Skeletal muscle tissue (tissue), 4 donors: ENCODE measurements around the gene AKR1B15. TPM values are rescaled to one million over a fixed set of nuclear protein-coding genes. Genes with fewer than 3 reads are reported as not detected.
A peak's percentile ranks its signal among the peaks of the same experiment; 100 is the strongest.

Source experiments
- H3K27ac ChIP-seq: one replicate; pipeline ENCODE4 v1.7.0; 2013; ENCODE audit warnings: mild to moderate bottlenecking, low read depth, low read length, inconsistent platforms
- H3K27me3 ChIP-seq, 3 donors: one replicate each; pipeline ENCODE4 v1.7.0; 2013; ENCODE audit warnings: low read length in 3 of 3; ENCODE audit not compliant: control insufficient read depth in 3 of 3, insufficient read depth in 3 of 3
- H3K36me3 ChIP-seq, 3 donors: one replicate each; pipeline ENCODE4 v1.7.0; 2013; ENCODE audit warnings: low read length in 3 of 3; ENCODE audit not compliant: control insufficient read depth in 3 of 3, insufficient read depth in 3 of 3
- H3K4me1 ChIP-seq, 3 donors: one replicate each; pipeline ENCODE4 v1.7.0; 2013; ENCODE audit warnings: low read length in 3 of 3, mild to moderate bottlenecking in 3 of 3; ENCODE audit not compliant: control insufficient read depth in 3 of 3, insufficient read depth in 3 of 3
- H3K4me3 ChIP-seq, 3 donors: one replicate each; pipeline ENCODE4 v1.7.0; 2013; ENCODE audit warnings: low read length in 3 of 3
- H3K9ac ChIP-seq, 3 donors: one replicate each; pipeline ENCODE4 v1.7.0; 2013; ENCODE audit warnings: low read length in 3 of 3, mild to moderate bottlenecking in 3 of 3, moderate library complexity in 2 of 3, low read depth in 1 of 3
- H3K9me3 ChIP-seq, 3 donors: one replicate each; pipeline ENCODE4 v1.7.0; 2013; ENCODE audit warnings: low read length in 3 of 3; ENCODE audit not compliant: control insufficient read depth in 3 of 3
- total RNA-seq: library from RNA; depleted of rRNA; stranded (reverse); fragments of >200 nt; gene quantifications from one replicate; pipeline ENCODE4 v1.2.3, GENCODE V29; 2014
- donor health status: Osteomylitis.

Gene AKR1B15
- total RNA-seq, 1 donor from 2014 or later: under 0.01 TPM

DNA sequence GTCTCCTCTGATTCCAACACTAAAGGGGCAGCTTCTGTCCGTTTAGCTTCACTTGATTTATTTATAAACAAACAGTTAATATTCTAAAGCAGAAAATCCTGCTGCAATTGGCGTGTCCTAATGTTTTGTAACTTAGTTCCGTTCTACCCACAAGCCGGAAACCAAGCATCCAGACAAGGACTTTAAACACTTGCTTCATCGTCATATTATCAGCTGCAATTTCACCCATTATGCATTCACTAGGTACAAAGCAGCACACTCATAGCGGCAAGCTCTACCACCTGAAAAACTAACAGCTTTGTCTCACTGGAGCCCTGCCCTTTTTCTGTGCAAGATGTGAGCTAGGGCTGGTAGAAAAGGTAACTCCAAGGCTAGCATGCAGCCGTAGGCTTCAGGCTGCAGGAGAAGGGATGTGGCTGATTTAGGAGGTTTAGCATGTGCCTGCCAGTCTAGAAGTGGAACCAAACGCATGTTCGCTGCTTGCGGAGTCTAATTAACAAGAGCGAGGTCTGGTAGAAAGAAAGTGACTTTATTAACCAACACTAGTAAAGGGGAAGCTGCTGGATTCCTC lies 54.1 kb downstream of the AKR1B15 start:
- Histone ChIP-seq H3K27ac (no peak overlapping the region), H3K27me3 (no peaks in the 10 kb centered on the region), H3K4me1 (peaks cover 5 to 10% (median 8%) of the 10 kb centered on the region in 3 donors), H3K4me3 (peak overlapping the region; percentile 58 to 65 (median 62)), H3K9ac (peak overlapping the region; percentile 16 to 60 (median 47)), H3K36me3 (no peaks in the 10 kb centered on the region), H3K9me3 (no peaks in the 10 kb centered on the region)

DNA sequence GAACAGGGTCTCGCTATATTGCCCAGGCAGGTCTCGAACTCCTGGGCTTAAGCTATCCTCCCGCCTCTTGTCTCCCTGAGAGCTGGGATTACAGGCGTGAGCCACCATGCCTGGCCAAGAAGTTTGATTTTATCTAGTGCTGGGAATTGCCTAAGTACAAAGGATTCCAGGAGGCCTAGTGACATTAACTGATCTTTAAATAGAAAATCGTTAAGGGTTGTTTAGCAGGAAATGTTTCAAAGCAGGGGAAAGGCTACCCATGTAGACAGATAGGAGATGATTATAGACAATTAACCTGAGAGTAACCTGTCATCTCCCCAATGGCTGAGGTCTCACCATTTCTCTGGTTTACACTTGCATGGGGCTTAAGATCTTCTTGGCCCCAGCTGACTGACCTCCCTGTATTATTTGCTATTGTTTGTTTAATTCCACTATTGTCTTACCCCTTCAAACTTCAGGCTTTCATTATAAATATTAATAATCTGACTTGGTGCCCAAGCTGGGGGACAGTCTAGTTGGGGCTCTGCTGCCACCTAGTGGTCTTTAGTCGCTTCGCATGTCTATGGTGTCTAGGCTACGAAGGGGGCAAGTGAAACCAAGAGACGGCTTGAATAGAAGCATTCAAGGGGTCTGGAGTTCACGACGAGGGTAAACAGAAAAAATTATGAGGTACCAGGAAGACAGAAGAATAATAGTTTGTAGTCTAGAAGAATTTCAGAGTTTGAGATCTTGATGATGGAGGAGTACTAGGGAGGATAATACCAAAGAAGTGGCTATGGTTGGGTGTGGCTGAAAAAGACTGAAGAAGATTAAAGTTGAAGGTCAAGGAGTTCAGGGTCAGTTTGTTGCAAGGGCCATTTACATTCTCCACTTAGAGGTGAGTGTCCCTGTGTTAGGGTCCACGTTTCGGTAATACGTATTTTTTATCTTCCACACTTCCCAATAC lies 57.3 kb downstream of the AKR1B15 start:
- peak overlapping the region in 1 of 3 donors; percentile 13 for H3K9ac ChIP-seq
- peak overlapping the region in 1 of 3 donors; percentile 61 for H3K4me3 ChIP-seq
- no peak overlapping the region for H3K27ac ChIP-seq
- H3K27me3 ChIP-seq: no peaks in the 10 kb centered on the region
- H3K4me1 ChIP-seq: peaks cover 5 to 10% (median 8%) of the 10 kb centered on the region in 3 donors
- H3K9me3 ChIP-seq: no peaks in the 10 kb centered on the region
- H3K36me3 ChIP-seq: no peaks in the 10 kb centered on the region

DNA sequence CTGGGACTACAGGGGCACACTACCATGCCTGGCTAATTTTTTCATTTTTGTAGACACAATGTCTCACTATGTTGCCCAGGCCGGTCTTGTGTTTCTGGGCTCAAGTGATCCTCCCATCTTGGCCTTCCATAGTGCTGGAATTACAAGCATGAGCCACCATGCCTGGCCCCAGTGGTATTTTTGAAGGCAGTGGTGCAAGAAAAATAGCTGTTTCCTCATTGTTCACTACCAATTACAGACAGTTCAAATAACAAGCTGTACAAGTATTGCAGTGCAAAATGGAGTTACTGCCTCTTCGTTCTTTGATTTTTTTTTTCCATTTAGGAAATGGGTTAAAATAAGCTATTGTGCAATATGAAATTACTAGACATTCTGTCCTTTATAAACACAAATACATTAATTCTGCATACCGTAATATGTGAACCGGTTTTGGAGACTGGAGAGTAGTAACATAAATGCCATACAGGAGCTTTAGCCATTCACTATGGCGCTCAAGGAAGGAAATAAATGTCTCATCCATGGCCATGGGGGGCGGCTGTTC lies 62.8 kb downstream of the AKR1B15 start:
- Histone ChIP-seq H3K27ac (no peak overlapping the region), H3K36me3 (no peaks in the 10 kb centered on the region), H3K4me3 (no peak overlapping the region), H3K27me3 (no peaks in the 10 kb centered on the region), H3K4me1 (peaks cover under 1 to 2% (median 1%) of the 10 kb centered on the region in 3 donors), H3K9me3 (no peaks in the 10 kb centered on the region), H3K9ac (no peak overlapping the region)

DNA sequence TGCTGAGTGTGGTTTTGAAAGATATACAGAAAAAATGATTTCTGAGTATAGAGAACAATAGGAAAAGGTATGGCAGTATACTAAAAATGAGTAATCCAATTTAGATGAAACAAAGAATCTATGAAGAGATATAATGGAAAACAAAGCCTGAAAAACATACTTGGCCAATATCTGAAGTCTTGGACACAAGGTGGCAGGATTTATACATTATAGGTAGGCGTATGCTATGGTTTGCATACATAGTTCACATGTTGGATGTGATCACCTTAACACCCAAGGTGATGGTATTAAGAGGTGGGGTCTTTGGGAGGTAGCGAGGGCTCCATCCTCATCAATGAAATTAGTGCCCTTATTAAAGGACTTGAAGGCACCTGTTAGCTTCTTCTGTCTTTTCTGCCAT lies 63.3 kb downstream of the AKR1B15 start:
- H3K4me1 ChIP-seq: peaks cover 0 to 2% (median 0%) of the 10 kb centered on the region in 3 donors
- no peak overlapping the region for H3K9ac ChIP-seq
- H3K36me3 ChIP-seq: no peaks in the 10 kb centered on the region
- no peak overlapping the region for H3K27ac ChIP-seq
- no peaks in the 10 kb centered on the region for H3K9me3 ChIP-seq
- no peak overlapping the region for H3K4me3 ChIP-seq
- no peaks in the 10 kb centered on the region for H3K27me3 ChIP-seq

DNA sequence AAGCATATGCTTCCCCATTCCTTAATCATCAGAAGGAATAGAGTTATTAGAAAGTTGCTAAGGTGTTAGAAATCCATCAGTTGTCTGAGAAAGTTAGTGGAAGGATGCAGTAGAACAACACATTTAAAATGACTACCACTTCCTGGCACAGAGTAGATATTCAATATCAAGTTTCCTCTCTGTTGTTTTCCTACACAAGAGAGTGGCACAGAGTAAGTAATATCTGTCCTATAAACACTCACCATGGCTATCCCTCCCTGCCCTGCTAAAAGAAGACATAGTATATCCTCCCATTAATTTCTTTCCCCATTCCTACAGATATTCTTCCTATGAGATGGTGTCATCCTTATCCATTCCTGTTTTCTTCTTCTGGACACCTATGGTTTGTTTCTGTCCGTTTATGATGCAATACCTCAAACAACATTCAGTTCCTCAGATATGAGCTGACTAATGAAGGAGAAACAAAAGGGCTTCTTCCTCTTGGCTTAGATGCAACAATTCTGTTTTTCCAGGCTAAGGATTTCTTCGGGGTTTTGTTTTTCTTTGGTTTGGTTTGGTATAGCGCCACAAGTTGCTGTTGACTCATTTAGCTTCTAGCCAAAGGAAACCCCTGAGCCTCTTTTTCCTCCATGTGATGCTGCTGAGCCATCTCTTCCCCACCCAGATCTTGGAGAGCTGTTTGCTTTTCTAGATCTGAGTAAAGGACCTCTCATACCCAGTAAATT lies 64.9 kb downstream of the AKR1B15 start:
- H3K27me3 ChIP-seq: no peaks in the 10 kb centered on the region
- peak overlapping the region; percentile 34 for H3K27ac ChIP-seq
- H3K9ac ChIP-seq: no peak overlapping the region

DNA sequence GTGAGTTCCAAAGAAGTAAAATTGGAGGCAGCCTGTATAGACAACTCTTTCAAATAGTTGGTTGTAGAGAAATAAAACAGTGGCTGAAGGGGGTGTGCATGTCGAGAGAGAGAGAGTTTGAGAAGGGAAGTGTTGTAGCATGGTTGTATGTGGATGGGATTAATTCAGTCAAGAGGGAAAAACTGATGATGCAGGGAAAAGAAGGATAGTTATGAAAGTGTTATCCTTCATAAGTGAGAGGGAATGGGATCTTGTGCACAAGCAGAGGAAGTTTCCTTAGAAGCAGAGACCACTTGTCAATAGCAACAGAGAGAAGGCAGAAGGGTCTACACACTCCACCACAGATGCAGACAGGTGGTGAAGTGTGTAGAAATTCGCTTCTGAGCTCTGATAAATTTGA lies 67.7 kb downstream of the AKR1B15 start:
- Histone ChIP-seq H3K27me3 (no peaks in the 10 kb centered on the region), H3K4me3 (no peak overlapping the region), H3K4me1 (no peaks in the 10 kb centered on the region), H3K9ac (no peak overlapping the region), H3K36me3 (no peaks in the 10 kb centered on the region), H3K27ac (no peak overlapping the region), H3K9me3 (no peaks in the 10 kb centered on the region)

More for the DNA sequence above, 64.9 kb downstream of the AKR1B15 start:
- no peaks in the 10 kb centered on the region for H3K4me1 ChIP-seq
- no peaks in the 10 kb centered on the region for H3K9me3 ChIP-seq
- H3K36me3 ChIP-seq: no peaks in the 10 kb centered on the region
- H3K4me3 ChIP-seq: no peak overlapping the region

DNA sequence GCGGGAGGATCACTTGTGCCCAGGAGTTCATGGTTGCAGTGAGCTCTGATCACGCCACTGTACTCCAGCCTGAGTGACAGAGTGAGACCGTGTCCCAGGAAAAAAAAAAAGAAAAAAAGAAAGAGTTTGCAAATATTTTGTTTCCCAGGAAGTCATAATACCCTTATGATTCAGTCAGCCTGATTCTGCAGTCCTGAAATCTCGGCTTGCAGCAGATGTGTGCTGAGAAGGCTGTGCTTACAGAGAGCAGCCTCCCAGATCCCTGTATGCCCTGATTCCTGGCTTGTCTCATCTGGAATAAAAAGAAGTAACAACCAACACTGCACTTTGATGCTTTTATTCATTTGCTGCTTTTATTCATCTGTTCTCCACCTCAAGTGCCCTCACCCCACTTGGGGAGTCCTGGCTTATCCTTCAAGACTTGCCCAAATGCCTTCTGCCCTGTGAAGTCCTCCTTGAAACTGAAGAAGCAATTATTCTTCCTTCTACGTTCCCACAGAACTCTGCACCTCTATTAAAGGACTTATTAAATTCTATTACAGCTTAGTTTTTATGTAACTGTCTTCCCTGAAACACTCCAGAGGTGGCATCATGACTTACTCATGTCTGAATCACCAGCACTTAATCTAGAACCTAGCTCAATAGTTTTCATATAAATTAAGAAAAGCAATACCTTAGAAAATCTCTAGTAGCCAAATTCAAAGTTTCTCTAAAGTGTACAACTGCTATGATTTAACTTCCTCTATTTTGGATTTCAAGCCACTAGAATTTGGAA lies 70.0 kb downstream of the AKR1B15 start:
- no peaks in the 10 kb centered on the region for H3K36me3 ChIP-seq
- no peak overlapping the region for H3K4me3 ChIP-seq
- no peak overlapping the region for H3K27ac ChIP-seq
- no peaks in the 10 kb centered on the region for H3K4me1 ChIP-seq
- peaks cover 0 to 2% (median 0%) of the 10 kb centered on the region in 3 donors for H3K27me3 ChIP-seq
- no peaks in the 10 kb centered on the region for H3K9me3 ChIP-seq
- H3K9ac ChIP-seq: no peak overlapping the region

DNA sequence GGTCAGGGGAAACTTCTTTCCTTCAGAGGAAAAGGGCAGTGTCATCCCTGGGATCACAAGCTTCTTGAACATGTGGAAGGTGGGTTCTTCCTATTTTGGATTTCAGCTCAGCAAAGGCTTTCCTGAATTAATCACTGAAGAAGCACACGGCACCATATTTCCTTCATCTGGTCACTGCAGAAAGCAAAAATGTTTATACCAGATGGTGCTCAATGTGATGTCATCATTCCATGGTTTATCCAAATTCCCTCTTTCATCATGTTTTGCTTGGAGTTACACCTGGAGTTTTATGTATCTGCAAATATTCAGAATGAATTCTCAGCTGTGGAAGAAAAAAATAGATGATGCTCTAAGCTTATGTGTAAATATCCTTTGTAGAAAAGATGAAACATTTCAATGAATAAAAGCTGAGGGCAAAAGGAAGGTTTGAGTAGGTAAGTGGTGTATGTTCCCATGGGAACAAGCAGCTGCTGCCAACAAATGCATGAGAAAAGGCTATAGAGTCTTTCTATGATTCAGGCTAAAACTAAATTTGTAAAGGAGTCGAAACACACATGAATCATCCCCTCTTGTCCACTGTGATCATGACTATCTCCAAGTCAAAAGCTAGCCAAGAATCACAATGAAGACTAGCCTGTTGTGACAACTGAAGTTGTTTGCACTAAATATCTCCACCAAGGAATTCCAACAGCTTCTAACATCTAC lies 70.9 kb downstream of the AKR1B15 start:
- H3K9ac ChIP-seq: no peak overlapping the region
- H3K36me3 ChIP-seq: no peaks in the 10 kb centered on the region
- no peaks in the 10 kb centered on the region for H3K4me1 ChIP-seq
- peaks cover 0 to 2% (median 0%) of the 10 kb centered on the region in 3 donors for H3K27me3 ChIP-seq
- H3K4me3 ChIP-seq: no peak overlapping the region
- H3K27ac ChIP-seq: no peak overlapping the region
- no peaks in the 10 kb centered on the region for H3K9me3 ChIP-seq
